ENCODE data around the gene MMS19. TPM values are rescaled to one million over a fixed set of nuclear protein-coding genes. Genes with fewer than 3 reads are reported as not detected.

MMS19 gene
- total RNA-seq, 4 donors from 2014 or later: 62.8 to 116 (median 106) TPM

DNA sequence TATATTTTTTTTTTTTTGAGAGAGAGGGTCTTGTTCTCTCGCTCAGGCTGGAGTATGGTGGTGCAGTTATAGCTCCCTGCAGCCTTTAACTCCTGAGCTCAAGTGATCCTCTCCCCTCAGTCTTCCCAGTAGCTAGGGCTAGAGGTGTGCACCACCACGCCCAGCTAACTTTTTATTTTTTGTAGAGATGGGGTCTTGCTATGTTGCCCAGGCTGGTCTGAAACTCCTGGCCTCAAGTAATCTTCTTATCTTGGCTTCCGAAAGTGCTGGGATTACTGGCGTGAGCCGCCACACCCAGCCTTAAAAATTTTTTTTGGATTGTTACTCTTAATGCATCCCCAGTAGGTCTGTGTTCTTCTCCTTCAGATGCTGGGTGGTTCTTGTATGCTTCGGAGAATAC, 4.7 kb upstream of the MMS19 start:
- H3K27ac ChIP-seq: no peak overlapping the region
- H3K36me3 ChIP-seq: no peaks in the 10 kb centered on the region
- TF ChIP-seq POLR2AphosphoS5 (IDR thresholded peaks at IDR 0.05): no peak
- TF ChIP-seq POLR2A (IDR thresholded peaks at IDR 0.05): no peak
- TF ChIP-seq, protein P1, sequence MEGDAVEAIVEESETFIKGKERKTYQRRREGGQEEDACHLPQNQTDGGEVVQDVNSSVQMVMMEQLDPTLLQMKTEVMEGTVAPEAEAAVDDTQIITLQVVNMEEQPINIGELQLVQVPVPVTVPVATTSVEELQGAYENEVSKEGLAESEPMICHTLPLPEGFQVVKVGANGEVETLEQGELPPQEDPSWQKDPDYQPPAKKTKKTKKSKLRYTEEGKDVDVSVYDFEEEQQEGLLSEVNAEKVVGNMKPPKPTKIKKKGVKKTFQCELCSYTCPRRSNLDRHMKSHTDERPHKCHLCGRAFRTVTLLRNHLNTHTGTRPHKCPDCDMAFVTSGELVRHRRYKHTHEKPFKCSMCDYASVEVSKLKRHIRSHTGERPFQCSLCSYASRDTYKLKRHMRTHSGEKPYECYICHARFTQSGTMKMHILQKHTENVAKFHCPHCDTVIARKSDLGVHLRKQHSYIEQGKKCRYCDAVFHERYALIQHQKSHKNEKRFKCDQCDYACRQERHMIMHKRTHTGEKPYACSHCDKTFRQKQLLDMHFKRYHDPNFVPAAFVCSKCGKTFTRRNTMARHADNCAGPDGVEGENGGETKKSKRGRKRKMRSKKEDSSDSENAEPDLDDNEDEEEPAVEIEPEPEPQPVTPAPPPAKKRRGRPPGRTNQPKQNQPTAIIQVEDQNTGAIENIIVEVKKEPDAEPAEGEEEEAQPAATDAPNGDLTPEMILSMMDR (IDR thresholded peaks at IDR 0.05): no peak
- TF ChIP-seq EP300 (IDR thresholded peaks at IDR 0.05; ENCODE audit: low read depth): no peak
- peaks cover 17% of the 10 kb centered on the region for H3K27me3 ChIP-seq
- peaks cover 0 to 8% (median 4%) of the 10 kb centered on the region in 4 donors for H3K4me1 ChIP-seq
- 87 to 90% methylated on average over 6 of the region's 6 CpGs for whole genome bisulfite sequencing, 2 donors (ENCODE audit: low coverage in 1 of 2)
- intact Hi-C loops (cut with DNase I; ENCODE audit: low total_unique reads) (no loop called here), in situ Hi-C loops (cut with MboI; ENCODE audit: low pct_ligation_motif_present in 1 of 4, low pct_unique_long_range_greater_than_20kb in 1 of 4, low sequenced_read_pairs in 3 of 4) (no loop called here)
- no peak for DNase-seq
- H3K4me3 ChIP-seq: no peak overlapping the region
- no peaks in the 10 kb centered on the region for H3K9me3 ChIP-seq

DNA sequence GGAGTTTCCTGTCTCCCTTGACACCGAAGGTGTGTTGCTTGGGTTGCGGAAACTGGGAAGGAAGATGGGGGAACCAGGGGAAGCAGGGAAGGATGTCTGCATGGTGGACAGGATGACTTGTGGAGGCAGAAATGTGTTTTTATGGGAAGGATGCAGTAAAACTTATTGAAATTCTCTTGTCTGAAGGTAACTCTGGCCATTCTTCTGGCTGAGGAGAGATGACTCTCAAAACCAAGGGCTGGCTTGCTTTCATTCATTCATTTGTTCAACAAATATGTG, 2.0 kb upstream of the MMS19 start:
- intact Hi-C loops (cut with DNase I; ENCODE audit: low total_unique reads): no loop called here
- no peak for DNase-seq
- H3K27me3 ChIP-seq: peaks cover 17% of the 10 kb centered on the region
- TF ChIP-seq, protein P1 (IDR thresholded peaks at IDR 0.05): no peak
- TF ChIP-seq EP300 (IDR thresholded peaks at IDR 0.05; ENCODE audit: low read depth) (no peak), POLR2AphosphoS5 (IDR thresholded peaks at IDR 0.05) (no peak), POLR2A (IDR thresholded peaks at IDR 0.05) (no peak)
- peak overlapping the region in 3 of 4 donors; percentile 90 to 99 (median 96) for H3K27ac ChIP-seq
- 92% methylated on average over 2 of the region's 2 CpGs; no CpG with 5 or more reads in 1 of the 2 donors for WGBS, 2 donors (ENCODE audit: low coverage in 1 of 2)
- in situ Hi-C loops (cut with MboI; ENCODE audit: low pct_ligation_motif_present in 1 of 4, low pct_unique_long_range_greater_than_20kb in 1 of 4, low sequenced_read_pairs in 3 of 4): no loop called here
- H3K4me1 ChIP-seq: peaks cover 9 to 22% (median 17%) of the 10 kb centered on the region in 4 donors
- H3K36me3 ChIP-seq: no peaks in the 10 kb centered on the region
- peak overlapping the region in 2 of 4 donors; percentile 78 to 92 for H3K4me3 ChIP-seq
- H3K9me3 ChIP-seq: no peaks in the 10 kb centered on the region

DNA sequence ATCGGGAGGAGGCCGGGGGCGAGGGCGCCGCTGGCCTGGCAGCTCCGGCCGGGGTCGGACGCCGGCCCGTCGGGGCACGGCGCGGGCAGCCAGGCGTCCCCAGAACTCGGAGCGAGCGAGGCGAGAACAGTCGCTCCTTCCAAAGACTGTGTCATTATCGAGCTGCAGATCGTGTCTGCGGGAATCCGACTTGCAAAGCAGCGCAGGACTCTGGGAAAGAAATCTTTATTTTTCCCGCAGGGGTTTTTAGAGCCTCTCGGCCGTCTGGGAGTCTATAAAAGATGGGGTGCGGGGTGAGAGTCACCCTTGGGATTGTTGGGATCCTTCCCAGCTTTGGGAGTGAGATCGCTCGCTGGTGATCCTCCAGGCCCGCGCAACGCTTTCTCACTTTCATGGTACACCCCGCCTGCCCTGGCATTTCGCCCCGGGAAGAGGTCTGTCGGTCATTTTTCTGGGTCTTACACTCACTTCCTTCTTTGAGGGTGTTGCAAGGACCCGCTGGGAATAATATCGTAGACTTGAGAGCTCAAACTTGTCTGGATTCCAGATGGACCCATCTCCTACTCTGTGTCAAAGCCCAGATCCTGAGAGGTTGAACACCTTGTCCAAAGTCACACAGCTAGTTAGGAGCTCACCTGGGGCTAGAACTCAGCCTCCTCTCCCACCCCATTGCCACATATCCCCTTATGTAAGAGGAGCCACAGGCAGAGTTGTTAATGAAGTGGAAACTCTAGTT, 1.5 kb upstream of the MMS19 start:
- Histone ChIP-seq H3K4me1 (peaks cover 9 to 27% (median 18%) of the 10 kb centered on the region in 4 donors), H3K36me3 (no peaks in the 10 kb centered on the region), H3K27me3 (peaks cover 17% of the 10 kb centered on the region), H3K9me3 (no peaks in the 10 kb centered on the region), H3K27ac (peak overlapping the region; percentile 90 to 99 (median 94)), H3K4me3 (peak overlapping the region; percentile 75 to 92 (median 79))
- peak; percentile 53 for DNase-seq
- in situ Hi-C loops (cut with MboI; ENCODE audit: low pct_ligation_motif_present in 1 of 4, low pct_unique_long_range_greater_than_20kb in 1 of 4, low sequenced_read_pairs in 3 of 4): no loop called here
- TF ChIP-seq POLR2AphosphoS5 (IDR thresholded peaks at IDR 0.05) (no peak), EP300 (IDR thresholded peaks at IDR 0.05; ENCODE audit: low read depth) (no peak), POLR2A (IDR thresholded peaks at IDR 0.05) (no peak)
- TF ChIP-seq, protein P1 (IDR thresholded peaks at IDR 0.05): no peak
- intact Hi-C loops (cut with DNase I; ENCODE audit: low total_unique reads): no loop called here
- whole genome bisulfite sequencing, 2 donors (ENCODE audit: low coverage in 1 of 2): 3 to 4% methylated on average over 8 to 38 of the region's 41 CpGs

DNA sequence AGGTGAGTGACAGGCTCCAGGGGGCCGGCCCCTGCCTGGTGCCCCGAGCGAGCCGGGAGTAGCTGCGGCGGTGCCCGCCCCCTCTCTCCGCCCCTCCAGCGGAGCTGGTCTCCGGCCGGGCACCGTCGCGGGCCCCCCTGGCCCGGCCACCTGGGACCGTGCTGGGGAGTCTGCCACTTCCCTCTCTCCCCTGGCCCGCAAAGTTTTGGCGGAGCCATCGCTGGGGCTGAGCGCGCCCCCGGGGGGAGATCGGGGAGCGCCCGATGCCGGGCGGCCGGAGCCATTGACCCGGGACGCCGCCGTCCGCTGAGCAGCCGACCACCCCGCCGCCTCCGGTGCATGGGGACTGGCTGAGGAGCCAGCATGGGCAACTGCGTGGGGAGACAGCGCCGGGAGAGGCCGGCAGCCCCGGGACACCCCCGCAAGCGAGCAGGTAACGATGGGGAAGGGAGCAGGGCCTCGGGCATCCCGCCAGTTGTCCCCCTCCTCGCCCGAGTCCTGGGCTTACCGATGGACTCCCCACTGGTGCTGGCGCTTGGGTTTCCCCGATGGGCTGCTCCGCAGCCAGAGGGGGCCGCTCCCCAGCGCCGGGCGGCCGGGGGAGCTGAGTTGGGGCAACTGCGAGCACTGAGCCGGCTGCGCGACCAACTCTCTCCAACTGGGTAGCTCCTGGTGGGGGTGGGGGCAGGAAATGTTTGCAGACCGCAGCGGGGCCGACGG, 779 bp upstream of the MMS19 start, which contains the start of gene UBTD1:
Gene UBTD1, plus strand, starts transcription at position 84 of the 720 bp plus-strand sequence. Its CDS starts 280 bp downstream, at position 364.
- intact Hi-C loops (cut with DNase I; ENCODE audit: low total_unique reads): no loop called here
- Histone ChIP-seq H3K36me3 (no peaks in the 10 kb centered on the region), H3K27me3 (peaks cover 17% of the 10 kb centered on the region), H3K4me1 (peaks cover 9 to 34% (median 18%) of the 10 kb centered on the region in 4 donors), H3K27ac (peak within 1 kb of the TSS; percentile 90 to 99 (median 94)), H3K4me3 (peak within 1 kb of the TSS; percentile 78 to 92 (median 86)), H3K9me3 (no peaks in the 10 kb centered on the region)
- peak; percentile 43 for DNase-seq
- in situ Hi-C loops (cut with MboI; ENCODE audit: low pct_ligation_motif_present in 1 of 4, low pct_unique_long_range_greater_than_20kb in 1 of 4, low sequenced_read_pairs in 3 of 4): no loop called here
- WGBS, 2 donors (ENCODE audit: low coverage in 1 of 2): 0% methylated on average over 47 of the region's 66 CpGs; no CpG with 5 or more reads in 1 of the 2 donors
- TF ChIP-seq, protein P1 (IDR thresholded peaks at IDR 0.05): no peak
- TF ChIP-seq POLR2AphosphoS5 (IDR thresholded peaks at IDR 0.05): no peak
- no peak for TF ChIP-seq EP300 (IDR thresholded peaks at IDR 0.05; ENCODE audit: low read depth)
- TF ChIP-seq POLR2A (IDR thresholded peaks at IDR 0.05): no peak

Data from transverse colon (tissue), 4 donors.